GM12875 (cell line): ENCODE measurements around the gene TP73.

Source experiments
- H3K4me3 ChIP-seq: one replicate; pipeline ENCODE4 v1.5.1; 2011; ENCODE audit warnings: low read depth, low read length, control low read depth
- CTCF ChIP-seq: IDR thresholded peaks from 2 replicates; pipeline ENCODE4 v1.5.1; 2011; ENCODE audit warnings: low read depth, mild to moderate bottlenecking, control low read depth, inconsistent platforms, low read length, moderate library complexity, borderline replicate concordance; ENCODE audit not compliant: insufficient read depth

Gene TP73

DNA sequence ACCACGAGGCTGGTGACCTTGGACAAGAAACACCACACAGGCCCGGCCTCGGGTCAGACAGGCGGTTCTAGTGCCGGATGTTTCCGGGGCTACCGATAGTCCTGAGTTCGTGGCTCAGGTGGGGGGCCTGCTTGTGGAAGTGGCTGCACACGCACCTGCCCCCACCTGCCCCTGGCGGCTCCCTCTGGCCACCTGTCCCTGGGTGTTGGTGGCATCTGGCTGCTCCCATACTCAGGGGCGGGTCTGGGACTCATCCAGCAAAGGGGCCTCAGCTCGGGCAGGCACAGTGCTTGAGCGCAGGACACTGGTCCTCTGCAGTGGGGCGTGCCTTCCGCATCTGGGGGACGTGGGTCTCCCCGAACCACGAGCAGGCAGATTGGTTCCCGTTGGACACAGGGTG, 33.6 kb downstream of the TP73 start:
- TF ChIP-seq CTCF, result no peak
- no peak overlapping the region for H3K4me3 ChIP-seq

DNA sequence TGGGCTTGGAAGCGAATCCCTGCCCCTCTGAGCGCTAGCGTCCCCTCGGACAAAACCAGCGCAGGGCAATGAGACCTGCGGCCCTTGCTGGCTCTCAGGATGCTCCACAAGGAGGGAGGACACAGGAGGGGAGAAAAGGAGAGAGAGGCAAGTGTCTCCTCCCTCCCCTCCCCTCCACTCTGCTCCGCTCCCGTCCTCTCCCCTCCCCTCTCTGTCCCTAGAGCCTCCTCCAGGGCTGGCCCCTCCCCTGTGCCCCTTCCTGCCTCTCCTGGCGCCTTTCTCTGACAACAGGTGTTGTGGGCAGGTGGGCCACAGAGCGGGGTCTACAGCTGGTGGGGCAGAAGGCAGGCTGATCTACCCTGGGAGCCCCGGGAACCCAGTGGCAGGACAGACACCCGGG, 35.2 kb downstream of the TP73 start:
- no peak for TF ChIP-seq CTCF
- H3K4me3 ChIP-seq, result no peak overlapping the region

- H3K4me3 ChIP-seq, result no peak overlapping the region
- TF ChIP-seq CTCF, result no peak
Observed at GRCh38 chr1:3688356-3689137, 36.2 kb downstream of the TP73 start.

DNA sequence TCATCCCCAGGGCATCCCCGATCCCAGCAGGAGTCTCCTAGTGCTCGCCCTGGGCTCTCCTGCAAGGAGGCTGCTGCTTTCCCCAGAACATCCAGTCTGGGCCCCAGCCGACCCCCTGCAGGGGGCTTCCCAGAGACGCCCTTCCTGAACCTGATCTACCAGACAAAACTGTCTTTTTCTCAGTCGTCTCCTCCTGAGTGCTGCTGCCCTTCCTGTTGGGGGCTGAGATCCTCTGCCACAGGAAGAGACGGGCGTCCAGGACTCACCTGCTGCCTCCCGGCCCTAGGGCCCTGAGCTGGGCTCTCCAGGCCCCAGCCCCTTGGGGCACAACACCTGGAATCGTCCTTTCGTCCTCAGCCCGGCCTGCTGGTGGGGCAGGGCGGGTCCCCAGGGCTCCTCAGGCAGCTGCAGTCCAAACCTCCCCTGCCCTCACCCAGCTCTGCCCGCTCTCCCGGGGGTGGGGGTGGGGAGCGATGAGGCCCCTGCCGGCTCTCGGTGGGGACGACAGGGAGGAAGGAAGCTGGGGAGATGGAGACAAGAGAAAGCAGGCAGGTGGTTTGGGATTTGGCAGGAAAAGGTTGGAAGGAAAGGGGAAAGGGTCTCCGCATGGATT, 36.9 kb downstream of the TP73 start:
- TF ChIP-seq CTCF, result no peak
- no peak overlapping the region for H3K4me3 ChIP-seq

DNA sequence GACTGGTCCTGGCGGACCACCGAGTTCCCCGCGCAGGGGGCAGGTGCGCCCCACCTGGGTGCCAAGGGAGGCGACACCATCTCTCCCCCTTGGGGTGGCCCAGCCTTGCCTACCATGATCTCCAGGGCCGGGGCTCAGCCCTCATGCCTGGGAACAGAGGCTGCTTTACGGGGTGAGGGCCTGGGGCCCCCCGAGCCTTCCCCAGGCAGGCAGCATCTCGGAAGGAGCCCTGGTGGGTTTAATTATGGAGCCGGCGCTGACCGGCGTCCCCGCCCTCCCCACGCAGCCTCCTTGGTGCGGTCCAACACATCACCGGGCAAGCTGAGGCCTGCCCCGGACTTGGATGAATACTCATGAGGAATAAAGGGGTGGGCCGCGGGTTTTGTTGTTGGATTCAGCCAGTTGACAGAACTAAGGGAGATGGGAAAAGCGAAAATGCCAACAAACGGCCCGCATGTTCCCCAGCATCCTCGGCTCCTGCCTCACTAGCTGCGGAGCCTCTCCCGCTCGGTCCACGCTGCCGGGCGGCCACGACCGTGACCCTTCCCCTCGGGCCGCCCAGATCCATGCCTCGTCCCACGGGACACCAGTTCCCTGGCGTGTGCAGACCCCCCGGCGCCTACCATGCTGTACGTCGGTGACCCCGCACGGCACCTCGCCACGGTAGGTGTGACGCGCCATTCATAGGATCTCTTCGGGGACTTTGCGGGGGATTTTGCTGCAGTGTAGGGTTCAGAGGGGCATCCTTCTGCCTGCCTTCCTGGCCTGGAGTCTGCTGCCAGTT, 38.2 kb downstream of the TP73 start:
- no peak for TF ChIP-seq CTCF
- no peak overlapping the region for H3K4me3 ChIP-seq

DNA sequence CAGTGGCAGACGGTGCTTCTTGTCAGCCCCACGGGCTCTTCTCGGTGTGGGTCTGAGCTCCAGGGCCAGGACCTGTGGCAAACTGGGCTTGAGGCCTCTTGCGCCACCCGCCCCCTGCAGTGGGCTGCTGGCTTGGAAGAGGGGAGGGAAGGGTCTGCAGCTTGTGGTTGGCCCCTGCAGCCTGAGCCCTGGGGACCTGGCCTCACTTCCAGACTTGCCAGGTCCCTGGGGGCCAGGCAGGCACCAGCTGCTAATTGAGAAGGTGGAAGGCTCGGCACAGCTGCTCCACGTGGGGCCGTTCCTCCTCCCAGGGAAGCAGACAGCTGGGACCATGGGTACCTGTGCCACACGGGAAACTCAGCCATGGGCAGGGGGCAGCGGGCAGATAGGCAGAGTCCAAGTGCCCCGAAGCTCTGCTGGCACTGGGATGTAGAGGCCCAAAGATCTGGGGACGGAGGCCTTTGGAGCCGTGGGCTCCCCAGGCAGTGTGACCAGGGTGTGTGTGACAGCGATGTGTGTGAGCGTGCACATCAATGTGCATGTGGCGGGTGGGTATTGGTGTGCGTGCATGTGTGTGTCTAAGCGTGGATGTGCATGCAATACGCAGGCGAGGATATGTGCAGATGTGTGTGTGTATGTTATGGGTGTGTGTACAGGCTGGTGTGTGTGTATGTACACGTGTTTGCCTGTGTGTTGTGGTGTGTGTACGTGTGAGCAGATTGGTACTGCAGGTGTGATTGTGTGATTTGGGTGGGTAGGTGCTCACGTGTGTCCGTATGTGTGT, 39.3 kb downstream of the TP73 start:
- no peak for TF ChIP-seq CTCF

More for the DNA sequence above, 39.3 kb downstream of the TP73 start:
- no peak overlapping the region for H3K4me3 ChIP-seq
